Measurements from ENCODE around the gene TPSB2.
"Not testable (repeated sequence)": the region's sequence is repeated elsewhere in the genome, so short reads cannot be mapped to it uniquely, and the experiment has no call there.

Gene TPSB2

GRCh38 chr16:1230084-1230470 lies at the start of gene TPSB2:
Gene TPSB2, minus strand, starts transcription at chr16:1230184. Its CDS starts 233 bp downstream, at chr16:1229951.
- not testable (repeated sequence) for DNase-seq

GRCh38 chr16:1279081-1279944 lies 49.3 kb upstream of the TPSB2 start:
- DNase-seq, result no peak

- DNase-seq, result no peak
Measured at GRCh38 chr16:1278477-1278876, 48.5 kb upstream of the TPSB2 start.

- DNase-seq, result no peak
Measured at GRCh38 chr16:1277617-1278282, 47.8 kb upstream of the TPSB2 start.

GRCh38 chr16:1277151-1277598 lies 47.2 kb upstream of the TPSB2 start:
- no peak for DNase-seq

GRCh38 chr16:1276580-1276878 lies 46.5 kb upstream of the TPSB2 start:
- DNase-seq, result no peak

GRCh38 chr16:1275791-1276579 lies 46.0 kb upstream of the TPSB2 start:
- no peak for DNase-seq

GRCh38 chr16:1274767-1275166 lies 44.8 kb upstream of the TPSB2 start:
- DNase-seq, result no peak

GRCh38 chr16:1273816-1274215 lies 43.8 kb upstream of the TPSB2 start:
- DNase-seq, result no peak

GRCh38 chr16:1272453-1273198 lies 42.6 kb upstream of the TPSB2 start:
- DNase-seq, result no peak

- DNase-seq, result not testable (repeated sequence)
Measured at GRCh38 chr16:1271724-1272413, 41.9 kb upstream of the TPSB2 start.

- DNase-seq, result no peak
Measured at GRCh38 chr16:1271380-1271723, 41.4 kb upstream of the TPSB2 start.

- not testable (repeated sequence) for DNase-seq
Measured at GRCh38 chr16:1269418-1269817, 39.4 kb upstream of the TPSB2 start.

GRCh38 chr16:1265826-1266225 lies 35.8 kb upstream of the TPSB2 start:
- no peak for DNase-seq

GRCh38 chr16:1265090-1265630 lies 35.2 kb upstream of the TPSB2 start:
- DNase-seq, result no peak

- no peak for DNase-seq
Measured at GRCh38 chr16:1264345-1265089, 34.5 kb upstream of the TPSB2 start.

GRCh38 chr16:1263591-1264344 lies 33.8 kb upstream of the TPSB2 start:
- no peak for DNase-seq

- no peak for DNase-seq
Measured at GRCh38 chr16:1262846-1263221, 32.9 kb upstream of the TPSB2 start.

- no peak for DNase-seq
Measured at GRCh38 chr16:1262210-1262845, 32.3 kb upstream of the TPSB2 start.

Measured in HCEC 1CT (cell line).